A549 (cell line): ENCODE data around the gene GALNT7.

Experiments used
- CTCF ChIP-seq: fragments of >200 bp; sonication (Bioruptor Twin); formaldehyde crosslinking; IDR thresholded peaks from 3 replicates; pipeline ENCODE4 v1.5.1; 2016
- MAX ChIP-seq: IDR thresholded peaks from 2 replicates; pipeline ENCODE4 v1.6.1; 2012
- POLR2A ChIP-seq: IDR thresholded peaks from 2 replicates; pipeline ENCODE4 v1.6.1; 2012; ENCODE audit warnings: mild to moderate bottlenecking, low read length

- no peak for TF ChIP-seq CTCF
- TF ChIP-seq MAX: no peak
- TF ChIP-seq POLR2A: no peak
Measured at GRCh38 chr4:173328236-173328901, 159.8 kb downstream of the GALNT7 start.
